Measurements from ENCODE around the gene RAF1.

DNA sequence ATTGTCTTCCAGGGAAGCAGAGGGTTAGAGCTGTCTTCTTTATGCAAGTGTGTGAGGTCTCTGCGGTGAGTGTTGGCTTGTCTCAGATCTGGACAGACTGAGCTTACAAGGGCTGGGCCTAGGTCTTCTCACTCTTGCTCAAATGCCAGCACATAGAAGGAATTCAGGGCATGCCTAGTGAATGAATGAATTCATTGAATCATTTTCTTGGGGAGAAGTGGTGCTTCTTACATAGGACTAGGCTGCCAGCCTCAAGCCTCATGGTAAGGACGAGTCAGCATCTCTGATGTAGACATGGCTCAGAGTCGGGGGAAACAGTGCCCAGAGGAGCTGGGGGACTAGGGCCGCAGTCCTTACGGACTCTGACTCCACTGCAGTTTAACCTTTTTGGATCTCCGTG is 89.8 kb downstream of the RAF1 start:
- TF ChIP-seq ELF4 (IDR thresholded peaks at IDR 0.05): no peak
- TF ChIP-seq FOXA1 (IDR thresholded peaks at IDR 0.05): no peak
- TF ChIP-seq, protein P1, sequence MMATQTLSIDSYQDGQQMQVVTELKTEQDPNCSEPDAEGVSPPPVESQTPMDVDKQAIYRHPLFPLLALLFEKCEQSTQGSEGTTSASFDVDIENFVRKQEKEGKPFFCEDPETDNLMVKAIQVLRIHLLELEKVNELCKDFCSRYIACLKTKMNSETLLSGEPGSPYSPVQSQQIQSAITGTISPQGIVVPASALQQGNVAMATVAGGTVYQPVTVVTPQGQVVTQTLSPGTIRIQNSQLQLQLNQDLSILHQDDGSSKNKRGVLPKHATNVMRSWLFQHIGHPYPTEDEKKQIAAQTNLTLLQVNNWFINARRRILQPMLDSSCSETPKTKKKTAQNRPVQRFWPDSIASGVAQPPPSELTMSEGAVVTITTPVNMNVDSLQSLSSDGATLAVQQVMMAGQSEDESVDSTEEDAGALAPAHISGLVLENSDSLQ (IDR thresholded peaks at IDR 0.05): no peak
- no peak for TF ChIP-seq FOXK2 (IDR thresholded peaks at IDR 0.05)
- no peak for TF ChIP-seq ARNT (IDR thresholded peaks at IDR 0.05)
- TF ChIP-seq FOXM1 (IDR thresholded peaks at IDR 0.05; ENCODE audit: borderline replicate concordance): no peak

Data from HEK293T (cell line).